ELF-1 (cell line): ENCODE data around the gene CYBRD1.
A peak's percentile ranks its signal among the peaks of the same experiment; 100 is the strongest.

ENCODE experiments used
- DNase-seq: peaks from one replicate; pipeline ENCODE4 v3.0.0-alpha.2; 2016; ENCODE audit warnings: low read depth, low spot score

CYBRD1 gene

GRCh38 chr2:171553858-171554257 is 31.6 kb downstream of the CYBRD1 start:
- DNase-seq = peak; percentile 3

DNA sequence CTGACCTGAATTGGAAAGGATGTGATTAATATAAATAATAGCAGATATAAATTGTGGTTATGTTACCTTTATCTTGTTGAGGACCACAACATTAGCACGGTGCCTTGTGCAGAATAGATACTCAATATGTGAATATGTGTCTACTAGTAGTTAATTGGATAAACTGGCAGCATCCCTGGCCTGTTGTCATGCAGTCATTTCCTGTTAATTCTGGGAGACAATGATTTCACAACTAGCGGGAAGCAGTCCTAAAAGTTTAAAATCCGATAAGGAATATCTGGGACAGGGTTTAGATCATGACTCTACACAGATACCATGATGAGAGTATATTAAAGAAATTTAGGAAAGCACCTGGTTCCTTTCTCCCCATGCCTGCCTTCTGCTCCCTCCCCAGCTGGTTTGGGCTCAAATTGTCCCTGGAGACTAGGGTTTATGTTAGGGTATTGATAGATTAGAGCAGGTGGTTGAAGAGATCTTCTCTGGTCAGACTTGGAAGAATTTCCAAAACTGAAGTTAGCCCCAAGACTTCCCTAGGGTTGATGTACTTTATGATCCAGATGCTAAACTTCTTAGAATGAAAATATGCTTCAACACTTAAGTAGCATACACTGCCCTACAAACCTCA is 32.8 kb downstream of the CYBRD1 start:
- DNase-seq = no peak

DNA sequence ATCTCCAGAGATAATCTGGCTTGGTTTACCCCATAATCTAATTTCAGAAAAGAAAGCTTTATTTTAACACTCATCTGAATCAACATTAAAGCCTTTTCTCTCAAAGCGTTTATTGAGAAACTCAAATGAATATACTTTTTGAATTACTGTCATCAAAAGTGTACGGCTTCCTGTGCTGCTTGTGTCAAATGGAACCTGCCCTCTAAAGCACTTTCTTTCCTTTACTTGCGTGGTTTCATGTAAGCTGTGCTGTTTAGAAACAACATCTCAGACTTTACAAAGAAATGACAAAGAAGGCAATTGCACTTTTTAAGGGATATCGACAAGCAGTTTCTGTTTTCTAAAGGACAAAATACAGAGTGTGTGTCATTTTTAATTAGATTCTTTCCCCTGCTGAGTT is 35.1 kb downstream of the CYBRD1 start:
- DNase-seq = no peak

DNA sequence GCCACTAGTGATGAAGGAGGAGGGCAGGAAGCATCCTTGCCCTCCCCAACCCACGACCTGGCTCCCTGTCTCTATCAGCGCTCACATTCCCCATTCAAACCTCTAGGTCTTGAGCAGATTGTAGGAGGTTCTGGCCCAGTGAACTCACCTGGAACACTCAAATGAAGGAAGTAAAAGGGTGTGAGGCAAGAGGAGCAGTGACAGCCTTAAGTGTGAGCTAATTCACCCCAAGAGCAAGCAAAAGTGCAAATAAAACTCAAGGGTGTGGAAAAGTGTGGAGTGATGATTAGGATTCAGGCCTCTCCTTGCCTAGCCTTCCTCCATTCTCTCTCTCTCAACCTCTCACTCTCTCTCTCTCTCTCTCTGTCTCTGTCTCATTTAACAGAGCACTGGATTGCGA is 41.0 kb downstream of the CYBRD1 start:
- no peak for DNase-seq

DNA sequence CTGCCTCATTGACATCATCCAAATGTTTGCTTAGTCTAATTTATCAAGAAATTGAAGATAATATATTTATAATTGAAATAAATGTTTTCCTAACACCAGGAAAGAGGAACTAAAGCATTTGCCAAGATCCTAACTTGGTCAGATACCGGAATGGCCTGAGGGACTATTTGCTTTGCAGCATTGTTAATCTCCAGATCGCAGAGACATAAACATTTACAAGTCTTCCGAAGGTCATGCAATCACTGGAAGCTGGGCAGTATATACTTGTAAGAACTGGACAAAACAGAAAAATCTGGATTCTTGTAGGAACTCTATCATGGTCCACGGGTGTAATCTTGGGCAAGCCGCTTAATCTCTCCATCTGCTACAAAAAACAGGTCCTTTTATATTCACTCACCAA is 42.2 kb downstream of the CYBRD1 start:
- no peak for DNase-seq

- no peak for DNase-seq
These were observed 43.8 kb downstream of the CYBRD1 start for GRCh38 chr2:171566057-171566456.

DNA sequence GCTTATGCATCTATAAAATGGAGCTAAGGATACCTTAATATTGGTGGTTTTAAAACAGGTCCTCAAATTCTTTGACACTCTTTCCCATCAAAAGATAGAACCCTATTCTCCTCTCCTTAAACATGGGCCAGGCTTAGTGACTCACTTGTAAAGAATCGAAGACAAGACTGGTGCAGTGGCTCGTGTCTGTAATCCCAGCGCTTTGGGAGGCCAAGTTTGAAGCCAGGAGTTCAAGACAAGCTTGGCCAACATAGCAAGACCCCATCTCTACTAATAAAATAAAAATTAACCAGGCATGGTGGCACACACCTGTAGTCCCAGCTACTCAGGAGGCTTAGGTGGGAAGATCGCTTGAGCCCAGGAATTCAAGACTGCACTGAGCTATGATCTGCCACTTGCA is 44.5 kb downstream of the CYBRD1 start:
- no peak for DNase-seq

DNA sequence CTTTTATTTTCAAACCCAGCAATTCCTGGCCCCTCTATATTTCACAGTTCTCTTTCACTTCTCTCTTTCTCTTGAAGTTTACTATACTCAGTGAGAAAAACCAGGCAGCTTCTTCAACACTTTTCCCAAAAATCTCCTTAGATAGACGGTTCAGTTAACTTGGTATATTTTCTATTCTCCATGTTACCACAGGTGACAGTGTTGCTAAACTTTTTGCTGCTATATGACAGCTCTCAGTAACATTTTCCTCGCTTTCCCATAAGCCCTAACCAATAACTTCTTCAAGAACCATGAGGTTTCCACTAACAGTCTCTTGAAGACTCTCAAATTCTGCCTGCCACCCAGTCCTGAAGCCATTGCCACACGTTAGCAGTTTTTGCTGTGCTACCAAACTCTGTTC is 45.8 kb downstream of the CYBRD1 start:
- DNase-seq = no peak

GRCh38 chr2:171571721-171572120 is 49.4 kb downstream of the CYBRD1 start:
- DNase-seq = no peak

- DNase-seq = peak; percentile 92
These were observed 52.0 kb downstream of the CYBRD1 start for GRCh38 chr2:171574149-171574795.

GRCh38 chr2:171575606-171576005 is 53.3 kb downstream of the CYBRD1 start:
- no peak for DNase-seq

DNA sequence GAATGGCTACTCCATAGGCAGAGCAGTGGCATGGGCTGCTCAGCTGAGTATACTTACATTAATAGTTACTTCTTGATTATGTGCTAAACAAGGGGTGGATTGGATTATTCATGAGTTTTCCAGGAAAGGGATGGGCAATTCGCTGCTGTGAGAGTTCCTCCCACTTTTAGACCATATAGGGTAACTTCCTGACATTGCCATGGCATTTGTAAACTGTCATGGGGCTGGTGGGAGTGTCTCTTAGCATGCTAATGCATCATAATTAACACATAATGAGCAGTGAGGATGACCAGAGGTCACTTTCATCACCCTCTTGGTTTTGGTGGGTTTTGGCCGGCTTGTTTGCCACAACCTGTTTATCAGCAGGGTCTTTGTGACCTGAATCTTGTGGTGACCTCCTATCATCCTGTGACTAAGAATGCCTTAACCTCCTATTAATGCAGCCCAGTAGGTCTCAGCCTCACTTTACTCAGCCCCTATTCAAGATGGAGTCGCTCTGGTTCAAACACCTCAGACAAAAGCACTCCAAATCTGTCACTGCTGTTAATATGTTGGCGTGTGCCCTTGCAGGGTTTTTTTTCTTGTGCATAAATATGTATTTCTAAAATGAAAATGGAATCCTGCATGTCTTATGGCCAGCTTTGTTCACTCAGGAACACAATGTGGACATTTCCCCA is 56.0 kb downstream of the CYBRD1 start:
- DNase-seq = no peak

- DNase-seq = no peak
These were observed 57.2 kb downstream of the CYBRD1 start for GRCh38 chr2:171579481-171579880.

- DNase-seq = no peak
These were observed 61.3 kb downstream of the CYBRD1 start for GRCh38 chr2:171583566-171583965.

GRCh38 chr2:171584001-171584400 is 61.7 kb downstream of the CYBRD1 start:
- no peak for DNase-seq

DNA sequence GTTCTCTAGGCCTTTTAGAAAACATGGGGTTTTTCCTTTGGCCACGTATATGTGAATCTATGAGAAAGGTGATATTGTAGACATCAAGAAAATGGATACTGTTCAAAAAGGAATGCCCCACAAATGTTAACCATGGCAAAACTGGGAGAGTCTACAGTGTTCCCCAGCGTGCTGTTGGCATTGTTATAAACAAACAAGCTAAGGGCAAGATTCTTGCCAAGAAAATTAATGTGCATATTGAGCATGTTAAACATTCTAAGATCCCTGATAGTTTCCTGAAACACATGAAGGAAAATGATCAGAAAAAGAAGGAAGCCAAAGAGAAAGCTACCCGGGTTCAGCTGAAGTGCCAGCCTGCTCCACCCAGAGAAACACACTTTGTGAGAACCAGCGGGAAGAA is 64.9 kb downstream of the CYBRD1 start:
- DNase-seq = no peak

DNA sequence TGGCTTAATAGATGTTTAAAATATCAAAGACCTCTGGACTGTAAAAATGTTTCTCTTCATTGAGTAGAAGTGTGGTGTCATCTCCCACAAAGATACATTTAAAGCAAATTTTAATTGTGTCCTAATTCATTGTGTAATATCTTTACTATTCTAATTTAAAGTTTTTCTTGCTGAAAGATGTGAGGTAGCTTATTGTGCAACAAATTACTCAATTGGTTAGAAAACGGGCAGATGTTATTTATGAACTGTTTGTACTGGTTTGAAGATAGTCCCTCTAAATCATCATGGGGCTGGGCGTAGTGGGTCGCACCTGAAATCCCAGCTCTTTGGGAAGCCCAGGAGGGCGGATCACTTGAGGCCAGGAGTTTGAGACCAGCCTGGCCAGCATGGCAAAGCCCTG is 65.3 kb downstream of the CYBRD1 start:
- DNase-seq = no peak

DNA sequence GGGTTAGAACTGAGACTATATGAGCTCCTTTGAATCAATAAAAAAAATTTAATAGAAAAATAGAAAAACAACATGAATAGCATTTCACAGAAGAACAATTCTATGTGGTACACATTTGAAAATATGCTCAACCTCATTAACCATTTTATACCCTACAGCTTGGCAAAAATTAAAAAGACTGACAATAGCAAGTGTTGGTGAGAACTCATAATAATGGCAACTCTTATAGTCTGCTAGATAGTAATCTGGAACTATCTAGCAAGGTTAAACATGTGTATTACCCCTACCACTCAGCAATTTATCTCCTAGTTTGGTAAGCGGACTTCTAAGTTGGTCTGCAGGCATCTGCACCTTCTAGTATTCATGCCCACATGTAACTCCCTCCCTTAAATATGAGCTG is 67.8 kb downstream of the CYBRD1 start:
- DNase-seq = no peak

DNA sequence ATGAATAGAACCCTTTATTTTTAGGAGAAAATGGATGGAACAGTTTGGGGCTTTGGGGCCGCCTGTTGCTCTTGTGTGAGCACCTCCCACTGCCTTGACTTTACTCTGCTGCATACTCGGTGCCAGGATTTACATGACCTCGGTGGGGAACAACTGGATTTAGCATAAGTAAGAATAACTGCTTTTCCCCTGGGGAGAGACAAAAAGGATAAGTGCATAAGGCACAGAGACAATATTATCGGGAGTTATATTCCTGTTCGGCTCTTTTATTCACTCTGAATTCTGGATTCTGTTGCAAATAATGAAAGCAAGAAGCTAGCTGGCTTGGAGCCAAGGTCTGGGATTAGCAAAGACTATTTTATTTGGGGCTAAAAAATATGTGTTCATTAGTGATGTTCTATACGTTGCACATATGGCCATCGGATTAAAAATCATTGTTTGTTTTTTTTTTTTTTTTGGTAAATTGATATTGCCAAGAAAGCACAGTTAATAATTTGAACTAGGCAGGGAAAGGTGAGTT is 69.8 kb downstream of the CYBRD1 start:
- DNase-seq = no peak

DNA sequence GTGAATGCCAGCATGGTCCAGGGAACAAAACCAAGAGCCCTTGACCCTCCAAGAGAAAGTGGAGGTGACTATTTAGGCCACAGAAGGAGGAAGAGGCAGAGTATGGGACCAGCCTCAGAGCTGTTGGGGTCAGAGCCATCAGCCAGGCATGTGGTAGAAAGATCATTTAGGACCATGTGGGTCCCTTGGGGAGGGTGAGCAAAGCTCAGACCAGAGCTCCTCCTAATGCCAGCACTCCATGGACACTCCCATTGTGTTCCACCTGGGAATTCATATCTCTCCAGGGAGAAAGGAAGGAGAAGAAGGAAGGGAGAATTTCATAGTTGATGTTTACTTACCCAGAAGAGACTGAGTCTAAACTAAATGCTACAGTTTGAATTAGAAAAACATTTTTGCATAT is 73.2 kb downstream of the CYBRD1 start:
- no peak for DNase-seq

GRCh38 chr2:171595896-171596295 is 73.6 kb downstream of the CYBRD1 start:
- DNase-seq = no peak

DNA sequence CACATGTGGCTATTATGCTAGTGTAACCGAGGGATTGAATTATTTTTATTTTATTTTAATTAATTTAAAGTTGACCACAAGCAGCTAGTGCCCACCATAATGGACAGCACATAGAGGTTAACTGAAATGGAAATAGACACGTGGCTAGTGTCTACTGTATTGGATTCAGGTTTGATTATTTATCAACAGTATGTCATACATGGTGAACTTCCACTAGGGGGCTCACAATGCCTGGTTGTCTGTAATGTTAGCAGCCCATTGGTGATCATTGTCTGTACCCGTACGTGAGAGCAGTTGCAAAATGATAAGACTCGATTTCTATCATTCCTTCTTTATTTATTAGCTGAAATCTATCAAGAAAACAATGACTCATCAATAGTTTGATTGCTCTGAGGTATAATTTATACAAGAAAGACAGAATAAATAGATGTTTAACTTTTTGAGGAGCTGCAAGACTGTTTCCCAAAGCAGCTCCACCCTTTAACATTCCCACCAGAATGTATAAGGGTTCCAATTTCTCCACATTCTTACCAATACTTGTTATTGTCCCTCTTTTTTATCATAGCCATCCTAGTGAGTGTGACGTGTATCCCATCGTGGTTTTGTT is 76.5 kb downstream of the CYBRD1 start:
- DNase-seq = no peak

DNA sequence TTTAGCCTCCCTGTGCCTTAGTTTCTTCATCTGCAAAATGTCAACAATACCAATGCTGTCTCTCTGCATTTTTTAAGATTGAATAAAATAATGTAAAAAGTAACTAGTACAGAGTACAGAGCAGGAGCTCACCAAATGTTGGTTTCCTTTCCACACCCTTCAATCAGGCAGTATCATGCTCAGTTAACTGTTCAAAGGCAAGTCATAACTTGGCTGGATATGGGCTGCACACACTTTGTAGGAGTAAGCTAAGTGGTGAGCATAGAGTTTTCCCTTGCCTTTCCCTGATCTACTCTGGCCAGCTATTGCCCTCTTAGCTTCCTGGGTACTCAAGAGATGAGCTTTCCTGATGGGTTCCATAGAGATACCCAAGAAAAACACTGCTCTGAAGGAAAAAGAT is 77.9 kb downstream of the CYBRD1 start:
- DNase-seq = no peak
